ENCODE data around the gene ECSIT. TPM values are rescaled to one million over a fixed set of nuclear protein-coding genes. Genes with fewer than 3 reads are reported as not detected.
"Not testable (repeated sequence)": the region's sequence is repeated elsewhere in the genome, so short reads cannot be mapped to it uniquely, and the experiment has no call there.

The ECSIT gene
- total RNA-seq, 1 donor from 2014 or later: 58.9 TPM

DNA sequence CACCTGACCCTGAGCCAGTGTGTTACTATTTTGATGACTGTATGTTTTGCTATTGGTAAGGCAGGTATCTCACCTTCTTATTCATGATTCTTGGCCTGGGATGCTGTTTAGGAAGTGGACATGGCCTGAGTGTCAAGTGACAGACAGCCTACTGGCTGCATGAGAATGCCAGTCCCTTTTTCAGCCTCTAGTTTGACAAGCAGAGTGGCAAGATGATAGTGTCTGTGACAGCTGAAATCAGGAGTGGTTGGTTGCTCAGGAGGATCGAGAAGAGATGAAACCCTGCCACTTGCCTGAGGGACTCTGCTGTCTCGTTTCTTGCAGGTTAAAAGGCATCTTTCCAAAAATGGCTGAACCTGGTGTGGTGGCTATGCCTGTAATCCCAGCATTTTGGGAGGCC lies 37.2 kb upstream of the ECSIT start:
- DNase-seq (ENCODE audit: low read depth): no peak
- TF ChIP-seq, protein P1, sequence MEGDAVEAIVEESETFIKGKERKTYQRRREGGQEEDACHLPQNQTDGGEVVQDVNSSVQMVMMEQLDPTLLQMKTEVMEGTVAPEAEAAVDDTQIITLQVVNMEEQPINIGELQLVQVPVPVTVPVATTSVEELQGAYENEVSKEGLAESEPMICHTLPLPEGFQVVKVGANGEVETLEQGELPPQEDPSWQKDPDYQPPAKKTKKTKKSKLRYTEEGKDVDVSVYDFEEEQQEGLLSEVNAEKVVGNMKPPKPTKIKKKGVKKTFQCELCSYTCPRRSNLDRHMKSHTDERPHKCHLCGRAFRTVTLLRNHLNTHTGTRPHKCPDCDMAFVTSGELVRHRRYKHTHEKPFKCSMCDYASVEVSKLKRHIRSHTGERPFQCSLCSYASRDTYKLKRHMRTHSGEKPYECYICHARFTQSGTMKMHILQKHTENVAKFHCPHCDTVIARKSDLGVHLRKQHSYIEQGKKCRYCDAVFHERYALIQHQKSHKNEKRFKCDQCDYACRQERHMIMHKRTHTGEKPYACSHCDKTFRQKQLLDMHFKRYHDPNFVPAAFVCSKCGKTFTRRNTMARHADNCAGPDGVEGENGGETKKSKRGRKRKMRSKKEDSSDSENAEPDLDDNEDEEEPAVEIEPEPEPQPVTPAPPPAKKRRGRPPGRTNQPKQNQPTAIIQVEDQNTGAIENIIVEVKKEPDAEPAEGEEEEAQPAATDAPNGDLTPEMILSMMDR (conservative IDR thresholded peaks at IDR 0.05; ENCODE audit: low read depth, low read length): no peak
- H3K4me3 ChIP-seq (ENCODE audit: low read depth, low read length): no peak overlapping the region

DNA sequence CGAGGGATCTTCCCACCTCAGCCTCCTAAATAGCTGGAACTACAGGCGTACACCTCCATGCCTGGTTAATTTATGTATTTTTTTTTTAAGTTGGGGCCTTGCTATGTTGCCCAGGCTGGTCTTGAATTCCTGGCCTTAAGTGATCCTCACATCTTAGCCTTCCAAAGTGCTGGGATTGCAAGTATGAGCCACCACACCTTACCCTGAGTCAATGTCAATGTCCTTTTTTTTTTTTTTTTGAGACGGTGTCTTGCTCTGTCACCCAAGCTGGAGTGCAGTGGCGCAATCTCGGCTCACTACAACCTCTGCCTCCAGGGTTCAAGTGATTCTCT lies 36.7 kb upstream of the ECSIT start:
- not testable (repeated sequence) for DNase-seq (ENCODE audit: low read depth)

DNA sequence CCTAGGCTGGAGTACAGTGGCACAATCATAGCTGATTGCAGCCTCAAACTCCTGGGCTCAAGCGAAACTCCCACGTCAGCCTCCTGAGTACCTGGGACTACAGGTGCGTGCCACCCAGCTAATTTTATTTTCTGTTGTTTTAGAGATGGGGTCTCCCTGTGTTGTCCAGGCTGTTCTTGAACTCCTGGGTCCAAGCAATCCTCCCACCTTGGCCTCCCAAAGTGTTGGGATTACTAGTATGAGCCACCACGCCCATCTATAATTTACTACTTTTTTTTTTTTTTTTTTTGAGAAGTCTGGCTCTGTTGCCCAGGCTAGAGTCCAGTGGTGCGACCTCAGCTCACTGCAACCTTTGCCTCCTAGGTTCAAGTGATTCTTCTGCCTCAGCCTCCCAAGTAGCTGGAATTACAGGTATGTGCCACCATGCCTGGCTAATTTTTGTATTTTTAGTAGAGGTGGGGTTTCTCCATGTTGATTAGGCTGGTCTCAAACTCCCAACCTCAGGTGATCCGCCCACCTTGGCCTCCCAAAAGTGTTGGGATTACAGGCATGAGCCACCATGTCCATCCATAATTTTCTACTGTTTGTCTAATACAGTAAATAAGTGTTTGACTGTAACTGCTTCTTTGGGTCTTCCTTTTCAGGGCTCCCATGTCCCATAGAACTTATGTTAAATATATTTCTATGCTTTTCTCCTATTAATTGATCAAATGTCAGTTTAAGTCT lies 35.3 kb upstream of the ECSIT start:
- not testable (repeated sequence) for H3K4me3 ChIP-seq (ENCODE audit: low read depth, low read length); DNase-seq (ENCODE audit: low read depth)

More for the DNA sequence above, 36.7 kb upstream of the ECSIT start:
- H3K4me3 ChIP-seq (ENCODE audit: low read depth, low read length): not testable (repeated sequence)

DNA sequence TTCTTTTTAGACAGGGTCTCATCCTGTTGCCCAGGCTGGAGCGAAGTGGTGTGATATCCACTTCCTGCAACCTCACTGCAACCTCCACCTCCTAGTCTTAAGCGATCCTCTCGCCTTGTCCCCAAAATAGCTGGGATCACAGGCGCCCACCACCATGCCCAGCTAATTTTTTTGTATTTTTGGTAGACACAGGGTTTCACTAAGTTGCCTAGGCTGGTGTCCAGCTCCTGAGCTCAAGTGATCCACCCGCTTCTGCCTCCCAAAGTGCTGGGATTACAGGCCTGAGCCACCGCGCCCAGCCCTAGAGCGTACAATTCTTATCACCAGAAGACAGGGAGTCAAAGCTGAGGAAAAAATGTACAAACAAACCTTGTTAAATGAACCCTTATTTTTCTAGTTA lies 34.6 kb upstream of the ECSIT start:
- H3K4me3 ChIP-seq (ENCODE audit: low read depth, low read length): no peak overlapping the region
- DNase-seq (ENCODE audit: low read depth): no peak
- TF ChIP-seq, protein P1 (conservative IDR thresholded peaks at IDR 0.05; ENCODE audit: low read depth, low read length): no peak

DNA sequence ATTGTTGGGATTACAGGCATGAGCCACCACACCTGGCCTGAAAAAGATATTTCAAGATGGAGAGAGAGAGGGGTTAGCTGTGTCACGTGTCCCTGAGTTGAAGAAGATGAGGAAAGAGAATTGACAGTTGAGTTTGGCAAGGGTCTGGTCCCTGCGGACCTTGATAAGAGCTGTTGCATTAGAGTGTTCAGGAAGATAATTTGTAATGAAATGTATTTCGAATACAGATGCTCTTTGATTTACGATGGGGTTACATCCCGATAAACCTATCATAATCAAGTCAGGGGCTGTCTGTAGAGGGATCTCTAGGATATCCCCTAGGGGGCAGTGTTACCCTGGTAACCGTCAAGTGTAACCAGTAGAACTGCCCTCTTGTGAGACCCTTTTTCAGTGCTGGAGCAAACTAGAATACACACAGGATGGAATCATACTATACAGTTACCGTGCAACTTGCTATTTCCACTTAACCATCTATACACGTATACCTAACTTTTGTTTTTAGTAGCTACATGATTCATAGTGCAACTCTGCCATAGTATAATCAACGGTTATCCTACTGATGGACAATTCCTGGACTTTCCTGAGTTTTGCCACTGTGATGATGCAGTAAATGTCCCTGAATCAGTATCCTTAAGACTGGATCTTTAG lies 31.6 kb upstream of the ECSIT start:
- no peak overlapping the region for H3K4me3 ChIP-seq (ENCODE audit: low read depth, low read length)
- TF ChIP-seq, protein P1 (conservative IDR thresholded peaks at IDR 0.05; ENCODE audit: low read depth, low read length): peak; percentile 83
- DNase-seq (ENCODE audit: low read depth): peak; percentile 35

DNA sequence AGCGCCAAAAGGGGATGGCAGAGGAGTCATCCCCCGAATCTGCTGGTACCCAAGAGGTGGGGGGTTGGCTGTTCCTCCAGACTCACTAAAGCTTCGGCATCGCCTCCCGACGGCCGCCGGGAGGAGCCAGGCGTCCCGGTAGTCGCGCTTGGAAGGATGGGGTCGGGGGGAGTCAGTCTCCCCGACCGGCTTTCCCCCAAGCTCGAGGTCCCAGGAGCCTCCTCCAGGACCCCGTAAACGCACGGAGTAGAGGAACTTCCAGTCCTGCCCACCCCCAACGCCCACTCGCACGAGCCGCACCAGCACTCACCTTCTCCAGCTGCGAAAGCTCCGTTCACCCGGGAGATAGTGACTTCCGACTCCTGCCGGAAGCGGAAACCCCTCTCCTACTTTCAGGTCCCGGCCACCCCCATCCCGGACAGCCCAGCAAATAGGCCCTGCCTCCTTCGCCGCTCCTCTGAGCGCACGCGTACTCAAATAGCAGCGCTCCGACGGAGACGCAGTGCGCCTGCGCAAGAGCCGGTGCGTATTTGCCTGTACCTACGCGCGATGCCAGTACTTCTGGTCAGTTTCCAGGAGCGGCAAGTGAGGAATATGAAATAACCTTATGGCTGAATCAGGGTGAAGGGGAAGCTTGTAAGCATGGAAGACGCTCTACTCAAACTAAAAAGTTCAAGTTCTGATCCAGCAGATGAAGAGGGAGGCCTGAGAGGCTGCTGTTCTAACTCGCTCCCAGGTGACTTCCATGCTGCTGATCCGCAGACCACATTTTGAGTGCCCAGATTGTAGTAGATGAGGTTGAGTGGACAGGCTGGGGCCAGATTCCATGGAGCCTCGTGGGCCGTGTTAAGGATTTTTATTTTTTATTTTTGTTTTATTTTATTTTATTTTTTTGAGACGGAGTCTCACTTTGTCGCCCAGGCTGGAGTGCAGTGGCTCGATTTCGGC lies 30.2 kb upstream of the ECSIT start, which contains the start of gene ELOF1:
Gene ELOF1, minus strand, starts transcription at position 350 of the 948 bp plus-strand sequence. CDS start 4,883 bp downstream, outside the sequence.
- H3K4me3 ChIP-seq (ENCODE audit: low read depth, low read length): peak within 1 kb of the TSS; percentile 92
- TF ChIP-seq, protein P1 (conservative IDR thresholded peaks at IDR 0.05; ENCODE audit: low read depth, low read length): peak; percentile 34
- peak; percentile 80 for DNase-seq (ENCODE audit: low read depth)

DNA sequence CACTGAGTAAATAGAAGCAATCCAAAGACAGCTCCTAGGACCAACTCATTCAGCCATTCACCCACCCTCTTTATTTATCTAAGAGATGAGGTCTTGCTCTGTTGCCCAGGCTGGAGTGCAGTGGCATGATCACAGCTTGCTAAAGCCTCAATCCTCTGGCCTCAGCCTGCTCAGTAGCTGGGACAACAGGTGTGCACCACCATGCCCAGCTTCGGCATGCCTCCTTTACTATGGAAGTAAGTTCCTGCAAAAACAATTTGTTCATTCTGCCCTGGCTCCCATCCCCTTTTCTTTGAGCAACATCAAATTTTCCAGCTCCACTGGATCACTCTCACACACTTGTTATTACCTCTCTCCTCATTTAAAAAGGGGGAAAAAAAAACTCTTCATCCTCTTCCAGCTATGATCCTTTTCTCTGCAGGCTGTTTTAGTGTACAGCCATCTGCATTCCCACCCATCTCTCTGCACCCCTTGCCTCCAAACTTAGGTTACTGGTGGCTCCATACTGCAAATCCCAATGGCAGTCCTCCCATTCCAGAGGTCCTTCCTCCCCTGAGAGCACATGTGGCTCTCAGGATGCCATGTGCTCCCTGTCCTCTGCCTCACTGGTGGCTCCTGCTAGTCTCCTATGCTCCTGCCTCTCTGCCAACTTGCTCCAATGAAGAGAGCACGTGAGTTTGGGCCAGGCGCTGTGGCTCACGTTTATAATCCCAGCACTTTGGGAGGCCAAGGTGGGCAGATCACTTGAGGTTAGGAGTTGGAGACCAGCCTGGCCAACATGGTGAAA lies 27.9 kb upstream of the ECSIT start:
- H3K4me3 ChIP-seq (ENCODE audit: low read depth, low read length): no peak overlapping the region
- TF ChIP-seq, protein P1 (conservative IDR thresholded peaks at IDR 0.05; ENCODE audit: low read depth, low read length): no peak
- no peak for DNase-seq (ENCODE audit: low read depth)

Data from epithelial cell of proximal tubule (primary cell).